GM06990 (cell line): Measurements from ENCODE around the gene DIP2A.

ENCODE experiments used
- DNase-seq: peaks from one replicate; pipeline ENCODE4 v3.0.0-alpha.2; 2011; ENCODE audit not compliant: insufficient read length; ENCODE audit errors: extremely low read depth
- H3K27me3 ChIP-seq: replicated peaks from 2 replicates; pipeline ENCODE4 v1.6.0; 2011; ENCODE audit warnings: low read length; ENCODE audit not compliant: control insufficient read depth, insufficient read depth
- H3K36me3 ChIP-seq: 2 replicates; pipeline ENCODE4 v1.5.1; 2011; ENCODE audit warnings: low read length; ENCODE audit not compliant: control insufficient read depth, insufficient read depth
- H3K4me3 ChIP-seq: replicated peaks from 2 replicates; pipeline ENCODE4 v1.5.1; 2011; ENCODE audit warnings: low read depth, mild to moderate bottlenecking, control low read depth, low read length
- CTCF ChIP-seq: IDR thresholded peaks from 2 replicates; pipeline ENCODE4 v1.5.1; 2011; ENCODE audit warnings: low read length, control low read depth, mild to moderate bottlenecking, inconsistent platforms; ENCODE audit not compliant: insufficient read depth, poor library complexity, severe bottlenecking

Gene DIP2A

GRCh38 chr21:46559291-46559983 is 100.7 kb downstream of the DIP2A start:
- H3K4me3 ChIP-seq: no peak overlapping the region
- no peaks in the 10 kb centered on the region for H3K27me3 ChIP-seq
- DNase-seq: no peak
- H3K36me3 ChIP-seq: peaks cover 21% of the 10 kb centered on the region
- TF ChIP-seq CTCF: no peak

- no peak for TF ChIP-seq CTCF
- Histone ChIP-seq H3K36me3 (peaks cover 23% of the 10 kb centered on the region), H3K27me3 (no peaks in the 10 kb centered on the region), H3K4me3 (no peak overlapping the region)
- no peak for DNase-seq
Measured at GRCh38 chr21:46560568-46561444, 102.1 kb downstream of the DIP2A start.

- Histone ChIP-seq H3K4me3 (no peak overlapping the region), H3K36me3 (peaks cover 25% of the 10 kb centered on the region), H3K27me3 (no peaks in the 10 kb centered on the region)
- no peak for DNase-seq
- TF ChIP-seq CTCF: no peak
Measured at GRCh38 chr21:46561445-46562090, 102.9 kb downstream of the DIP2A start.

- peaks cover 33% of the 10 kb centered on the region for H3K36me3 ChIP-seq
- no peaks in the 10 kb centered on the region for H3K27me3 ChIP-seq
- TF ChIP-seq CTCF: no peak
- no peak overlapping the region for H3K4me3 ChIP-seq
- no peak for DNase-seq
Measured at GRCh38 chr21:46562472-46562871, 103.8 kb downstream of the DIP2A start.

- H3K36me3 ChIP-seq: peaks cover 32% of the 10 kb centered on the region
- no peak for DNase-seq
- no peaks in the 10 kb centered on the region for H3K27me3 ChIP-seq
- TF ChIP-seq CTCF: no peak
- no peak overlapping the region for H3K4me3 ChIP-seq
Measured at GRCh38 chr21:46562964-46563607, 104.4 kb downstream of the DIP2A start.
